Panc1 (cell line): ENCODE data around the gene CLEC4F. TPM values are rescaled to one million over a fixed set of nuclear protein-coding genes. Genes with fewer than 3 reads are reported as not detected.

Experiments
- ATAC-seq: fragments of 200-7000 bp; cut with Tn5 transposase; 2 replicates; pipeline ENCODE4 v1.9.1; 2020; ENCODE audit warnings: mild to moderate bottlenecking, moderate library complexity
- BruUV-seq: library from RNA; stranded (reverse); fragments of 400-500 nt; replicated peaks from 2 replicates; lab custom pipeline; 2021; lab: Mats Ljungman, UMichigan
- CTCF ChIA-PET: fragments of 300-600 bp; sonication (Branson Sonifier 250); formaldehyde crosslinking; loops from one replicate; lab custom pipeline; 2022; ENCODE audit warnings: antibody characterized with exemption; lab: Charles Lee
- POLR2A ChIA-PET: fragments of 300-600 bp; sonication (Branson Sonifier 250); formaldehyde crosslinking; loops from one replicate; lab custom pipeline; 2022; ENCODE audit warnings: antibody characterized with exemption; lab: Charles Lee
- DNase-seq: peaks from one replicate; pipeline ENCODE4 v3.0.0-alpha.2; 2010; ENCODE audit warnings: low read depth, low spot score
- H3K27ac ChIP-seq: 2 replicates; pipeline ENCODE4 v1.5.1; 2011; ENCODE audit warnings: mild to moderate bottlenecking, low read length, inconsistent platforms
- H3K27me3 ChIP-seq: fragments of 200-500 bp; sonication (Bioruptor generic); 2 replicates; pipeline ENCODE4 v1.6.0; 2014; ENCODE audit warnings: low read length, inconsistent platforms; ENCODE audit not compliant: control insufficient read depth, insufficient read depth
- H3K36me3 ChIP-seq: fragments of 200-500 bp; sonication (Bioruptor generic); 2 replicates; pipeline ENCODE4 v1.5.1; 2014; ENCODE audit warnings: inconsistent platforms, mild to moderate bottlenecking, low read length, moderate library complexity; ENCODE audit not compliant: control insufficient read depth, insufficient read depth
- H3K4me1 ChIP-seq: 2 replicates; pipeline ENCODE4 v1.5.1; 2011; ENCODE audit warnings: inconsistent platforms, mild to moderate bottlenecking, low read length, moderate library complexity; ENCODE audit not compliant: control insufficient read depth, insufficient read depth
- H3K4me3 ChIP-seq, 2 experiments: 2 replicates each; pipeline ENCODE4 v1.5.1; 2011 to 2012; ENCODE audit warnings: low read depth in 2 of 2, low read length in 2 of 2, mild to moderate bottlenecking in 2 of 2, inconsistent platforms in 1 of 2, moderate library complexity in 1 of 2
- H3K9me3 ChIP-seq: fragments of 200-500 bp; sonication (Bioruptor generic); 2 replicates; pipeline ENCODE4 v1.5.1; 2014; ENCODE audit warnings: low read depth, mild to moderate bottlenecking, inconsistent platforms, low read length, moderate library complexity; ENCODE audit not compliant: control insufficient read depth, insufficient read depth
- POLR2AphosphoS5 ChIP-seq: IDR thresholded peaks from 2 replicates; pipeline ENCODE4 v1.6.1; 2012; ENCODE audit warnings: mild to moderate bottlenecking, low read depth, low read length, moderate library complexity
- SIN3A ChIP-seq: IDR thresholded peaks from 2 replicates; pipeline ENCODE4 v1.6.1; 2012; ENCODE audit warnings: low read depth, mild to moderate bottlenecking, low read length, moderate library complexity, borderline replicate concordance; ENCODE audit not compliant: insufficient read depth
- TCF7L2 ChIP-seq: IDR thresholded peaks from 2 replicates; pipeline ENCODE4 v1.6.1; 2011; ENCODE audit warnings: mild to moderate bottlenecking, low read depth, low read length, inconsistent platforms
- in situ Hi-C: cut with HindIII; loops from 2 replicates; pipeline ENCODE4 v1.10.0; 2016; ENCODE audit warnings: low sequenced_read_pairs, low pct_unique_long_range_greater_than_20kb
- intact Hi-C: fragments of 100-400 bp; cut with micrococcal nuclease; formaldehyde crosslinking; loops from one replicate; pipeline ENCODE4 v1.10.0; 2022; ENCODE audit not compliant: unreplicated experiment
- total RNA-seq: library from RNA; stranded (reverse); gene quantifications from one replicate; pipeline ENCODE4 v1.2.1, GENCODE V29; 2021; ENCODE audit not compliant: unreplicated experiment
- TF ChIP-seq, protein P1 (sequence below), 2 experiments: IDR thresholded peaks; 2 replicates each; pipeline ENCODE4 v1.6.1; 2011 to 2012; ENCODE audit warnings: low read depth in 2 of 2, control low read depth in 1 of 2, low read length in 1 of 2, mild to moderate bottlenecking in 1 of 2, moderate library complexity in 1 of 2; ENCODE audit not compliant: insufficient read depth in 1 of 2
- TF ChIP-seq, protein P2 (sequence below): fragments of 450-650 bp; IDR thresholded peaks from 2 replicates; pipeline ENCODE4 v1.5.1; 2017; ENCODE audit warnings: mild to moderate bottlenecking

CLEC4F gene
- total RNA-seq, 1 experiment from 2014 or later: not detected

DNA sequence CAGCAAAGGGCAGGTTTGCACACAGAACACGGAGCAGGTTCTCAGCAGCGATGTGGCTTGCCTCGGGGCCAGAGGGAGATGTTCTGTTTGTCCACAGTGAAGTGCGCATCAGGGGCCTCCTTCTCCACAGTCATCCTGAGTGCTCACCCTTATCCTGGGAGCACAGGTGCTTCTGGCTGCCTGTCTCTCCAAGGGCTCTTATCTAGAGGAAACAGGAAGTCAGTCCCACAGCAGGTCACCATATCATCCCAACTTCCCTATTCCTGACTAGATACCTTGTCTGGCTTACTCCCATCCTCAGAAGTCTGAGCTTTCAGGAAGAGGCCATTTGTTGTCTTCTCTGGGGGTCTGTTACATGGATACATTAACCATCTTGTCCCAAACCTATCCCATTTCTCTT lies 15.2 kb upstream of the CLEC4F start, which contains the start of gene CD207:
TSS of gene CD207 (minus strand) at position 174 of the 400 bp plus-strand sequence. CDS start at position 134, 40 bp downstream.
- intact Hi-C loops: no loop called here
- in situ Hi-C loops: no loop called here
- no peak for DNase-seq
- peaks cover 2% of the 10 kb centered on the region for H3K27me3 ChIP-seq
- H3K4me3 ChIP-seq: no peak within 1 kb of the TSS
- no peaks in the 10 kb centered on the region for H3K9me3 ChIP-seq
- H3K27ac ChIP-seq: no peak within 1 kb of the TSS
- no peaks in the 10 kb centered on the region for H3K36me3 ChIP-seq
- BruUV-seq: no TSS peak
- TF ChIP-seq, protein P1, sequence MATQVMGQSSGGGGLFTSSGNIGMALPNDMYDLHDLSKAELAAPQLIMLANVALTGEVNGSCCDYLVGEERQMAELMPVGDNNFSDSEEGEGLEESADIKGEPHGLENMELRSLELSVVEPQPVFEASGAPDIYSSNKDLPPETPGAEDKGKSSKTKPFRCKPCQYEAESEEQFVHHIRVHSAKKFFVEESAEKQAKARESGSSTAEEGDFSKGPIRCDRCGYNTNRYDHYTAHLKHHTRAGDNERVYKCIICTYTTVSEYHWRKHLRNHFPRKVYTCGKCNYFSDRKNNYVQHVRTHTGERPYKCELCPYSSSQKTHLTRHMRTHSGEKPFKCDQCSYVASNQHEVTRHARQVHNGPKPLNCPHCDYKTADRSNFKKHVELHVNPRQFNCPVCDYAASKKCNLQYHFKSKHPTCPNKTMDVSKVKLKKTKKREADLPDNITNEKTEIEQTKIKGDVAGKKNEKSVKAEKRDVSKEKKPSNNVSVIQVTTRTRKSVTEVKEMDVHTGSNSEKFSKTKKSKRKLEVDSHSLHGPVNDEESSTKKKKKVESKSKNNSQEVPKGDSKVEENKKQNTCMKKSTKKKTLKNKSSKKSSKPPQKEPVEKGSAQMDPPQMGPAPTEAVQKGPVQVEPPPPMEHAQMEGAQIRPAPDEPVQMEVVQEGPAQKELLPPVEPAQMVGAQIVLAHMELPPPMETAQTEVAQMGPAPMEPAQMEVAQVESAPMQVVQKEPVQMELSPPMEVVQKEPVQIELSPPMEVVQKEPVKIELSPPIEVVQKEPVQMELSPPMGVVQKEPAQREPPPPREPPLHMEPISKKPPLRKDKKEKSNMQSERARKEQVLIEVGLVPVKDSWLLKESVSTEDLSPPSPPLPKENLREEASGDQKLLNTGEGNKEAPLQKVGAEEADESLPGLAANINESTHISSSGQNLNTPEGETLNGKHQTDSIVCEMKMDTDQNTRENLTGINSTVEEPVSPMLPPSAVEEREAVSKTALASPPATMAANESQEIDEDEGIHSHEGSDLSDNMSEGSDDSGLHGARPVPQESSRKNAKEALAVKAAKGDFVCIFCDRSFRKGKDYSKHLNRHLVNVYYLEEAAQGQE (IDR thresholded peaks at IDR 0.05; ENCODE audit: insufficient read depth in 1 of 2, low read depth in 2 of 2, low read length in 1 of 2): no peak
- TF ChIP-seq TCF7L2 (no peak), SIN3A (no peak), POLR2AphosphoS5 (no peak)
- TF ChIP-seq, protein P2, sequence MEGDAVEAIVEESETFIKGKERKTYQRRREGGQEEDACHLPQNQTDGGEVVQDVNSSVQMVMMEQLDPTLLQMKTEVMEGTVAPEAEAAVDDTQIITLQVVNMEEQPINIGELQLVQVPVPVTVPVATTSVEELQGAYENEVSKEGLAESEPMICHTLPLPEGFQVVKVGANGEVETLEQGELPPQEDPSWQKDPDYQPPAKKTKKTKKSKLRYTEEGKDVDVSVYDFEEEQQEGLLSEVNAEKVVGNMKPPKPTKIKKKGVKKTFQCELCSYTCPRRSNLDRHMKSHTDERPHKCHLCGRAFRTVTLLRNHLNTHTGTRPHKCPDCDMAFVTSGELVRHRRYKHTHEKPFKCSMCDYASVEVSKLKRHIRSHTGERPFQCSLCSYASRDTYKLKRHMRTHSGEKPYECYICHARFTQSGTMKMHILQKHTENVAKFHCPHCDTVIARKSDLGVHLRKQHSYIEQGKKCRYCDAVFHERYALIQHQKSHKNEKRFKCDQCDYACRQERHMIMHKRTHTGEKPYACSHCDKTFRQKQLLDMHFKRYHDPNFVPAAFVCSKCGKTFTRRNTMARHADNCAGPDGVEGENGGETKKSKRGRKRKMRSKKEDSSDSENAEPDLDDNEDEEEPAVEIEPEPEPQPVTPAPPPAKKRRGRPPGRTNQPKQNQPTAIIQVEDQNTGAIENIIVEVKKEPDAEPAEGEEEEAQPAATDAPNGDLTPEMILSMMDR: no peak
- ATAC-seq: no peak
- no peaks in the 10 kb centered on the region for H3K4me1 ChIP-seq
- CTCF ChIA-PET: interaction anchor here (0.7 kb wide), 1 partner anchor 11 kb away, joined by 4 read pairs; no protein-coding TSS in a partner anchor
- POLR2A ChIA-PET: no interaction called here

DNA sequence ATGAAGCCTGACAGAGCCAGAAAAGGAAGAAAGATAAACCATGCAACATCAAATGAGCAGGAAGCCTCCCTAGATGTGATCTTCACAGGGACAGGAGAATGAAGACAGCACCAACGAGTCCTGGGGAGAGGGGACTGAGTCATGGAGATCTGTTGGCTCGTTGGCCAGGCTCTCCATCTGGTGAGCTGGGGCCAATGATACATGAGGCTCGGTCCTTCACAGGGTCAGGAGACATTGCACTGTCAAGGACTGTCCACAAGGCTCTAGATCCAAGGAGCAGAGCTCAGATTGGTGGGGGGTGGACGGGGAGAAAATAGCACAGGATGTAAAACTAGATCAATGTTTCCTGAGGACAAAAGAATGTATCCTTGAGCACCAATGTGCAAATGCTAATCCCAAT lies 14.5 kb upstream of the CLEC4F start:
- intact Hi-C loops: no loop called here
- in situ Hi-C loops: no loop called here
- TF ChIP-seq POLR2AphosphoS5 (no peak), TCF7L2 (no peak), SIN3A (no peak)
- TF ChIP-seq, protein P1 (IDR thresholded peaks at IDR 0.05; ENCODE audit: insufficient read depth in 1 of 2, low read depth in 2 of 2, low read length in 1 of 2): no peak
- TF ChIP-seq, protein P2: no peak
- POLR2A ChIA-PET: no interaction called here
- CTCF ChIA-PET: no interaction called here
- ATAC-seq: no peak
- Histone ChIP-seq H3K4me3 (no peak overlapping the region), H3K36me3 (no peaks in the 10 kb centered on the region), H3K27me3 (peaks cover 2% of the 10 kb centered on the region; the same call in 1 of the 2 replicates), H3K27ac (no peak overlapping the region), H3K9me3 (no peaks in the 10 kb centered on the region), H3K4me1 (no peaks in the 10 kb centered on the region)
- no peak for DNase-seq
- BruUV-seq: no TSS peak
